NCI-H2227 (cell line): Measurements from ENCODE around the gene IGSF23.
"Not testable (repeated sequence)": the region's sequence is repeated elsewhere in the genome, so short reads cannot be mapped to it uniquely, and the experiment has no call there.

Experiments
- DNase-seq: peaks from one replicate; lab custom pipeline; 2025; ENCODE audit not compliant: unreplicated experiment; lab: John Stamatoyannopoulos, UW

IGSF23 gene

DNA sequence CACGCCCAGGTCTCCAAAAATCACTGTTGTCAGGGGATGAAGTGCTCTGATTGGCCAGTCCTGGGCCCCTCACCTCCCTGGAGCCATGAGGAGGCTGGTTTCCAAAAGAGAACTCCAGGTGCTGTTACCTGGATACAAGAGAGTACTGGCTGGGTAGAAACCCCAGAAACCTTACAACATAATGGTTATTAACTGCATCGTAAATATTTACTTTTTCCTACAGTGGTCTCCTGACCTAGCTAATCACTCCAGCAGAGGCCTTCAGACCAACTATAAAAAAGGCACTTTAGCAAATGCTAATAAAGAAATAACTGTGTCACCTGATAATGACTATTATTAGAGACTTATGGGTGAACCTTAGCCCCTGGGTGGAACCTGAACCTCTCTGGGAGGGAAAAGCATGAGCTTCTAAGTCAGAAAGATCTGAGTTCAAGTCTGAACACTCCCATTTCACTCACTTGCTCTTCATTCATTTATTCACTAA is 1.5 kb upstream of the IGSF23 start:
- DNase-seq: no peak

DNA sequence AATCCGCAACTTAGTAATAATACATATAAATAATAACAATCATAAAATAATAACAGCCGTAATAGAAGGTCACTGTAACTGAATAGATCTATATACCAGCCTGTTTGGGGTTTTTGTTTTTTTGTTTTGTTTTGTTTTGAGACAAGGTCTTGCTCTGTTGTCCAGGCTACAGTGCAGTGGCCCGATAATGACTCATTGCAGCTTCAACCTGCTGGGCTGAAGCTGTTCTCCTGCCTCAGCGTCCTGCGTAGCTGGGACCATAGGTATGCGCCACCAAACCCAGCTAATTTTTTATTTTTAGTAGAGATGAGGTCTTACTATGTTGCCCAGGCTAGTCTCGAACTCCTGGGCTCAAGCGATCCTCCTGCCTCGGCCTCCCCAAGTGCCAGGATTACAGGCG is 950 bp downstream of the IGSF23 start:
- no peak for DNase-seq

DNA sequence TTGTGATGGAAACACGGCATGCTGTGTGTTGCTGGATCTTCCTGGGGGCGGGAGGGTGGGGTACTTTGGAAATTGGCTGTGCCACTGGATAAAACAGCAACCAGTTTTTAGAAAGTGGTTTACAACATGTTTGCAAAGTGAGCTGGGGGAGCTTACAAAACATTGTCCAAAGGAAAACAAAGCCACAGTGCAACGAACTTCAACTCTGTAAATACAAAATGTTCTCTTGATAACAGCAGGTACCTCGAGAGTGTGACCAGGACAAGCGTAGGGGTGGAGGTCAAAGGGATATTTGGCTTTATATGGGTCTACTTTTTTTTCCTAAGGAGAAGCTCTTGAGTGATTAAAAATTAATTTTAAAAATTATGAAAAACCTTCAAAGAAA is 2.5 kb downstream of the IGSF23 start:
- DNase-seq: no peak

DNA sequence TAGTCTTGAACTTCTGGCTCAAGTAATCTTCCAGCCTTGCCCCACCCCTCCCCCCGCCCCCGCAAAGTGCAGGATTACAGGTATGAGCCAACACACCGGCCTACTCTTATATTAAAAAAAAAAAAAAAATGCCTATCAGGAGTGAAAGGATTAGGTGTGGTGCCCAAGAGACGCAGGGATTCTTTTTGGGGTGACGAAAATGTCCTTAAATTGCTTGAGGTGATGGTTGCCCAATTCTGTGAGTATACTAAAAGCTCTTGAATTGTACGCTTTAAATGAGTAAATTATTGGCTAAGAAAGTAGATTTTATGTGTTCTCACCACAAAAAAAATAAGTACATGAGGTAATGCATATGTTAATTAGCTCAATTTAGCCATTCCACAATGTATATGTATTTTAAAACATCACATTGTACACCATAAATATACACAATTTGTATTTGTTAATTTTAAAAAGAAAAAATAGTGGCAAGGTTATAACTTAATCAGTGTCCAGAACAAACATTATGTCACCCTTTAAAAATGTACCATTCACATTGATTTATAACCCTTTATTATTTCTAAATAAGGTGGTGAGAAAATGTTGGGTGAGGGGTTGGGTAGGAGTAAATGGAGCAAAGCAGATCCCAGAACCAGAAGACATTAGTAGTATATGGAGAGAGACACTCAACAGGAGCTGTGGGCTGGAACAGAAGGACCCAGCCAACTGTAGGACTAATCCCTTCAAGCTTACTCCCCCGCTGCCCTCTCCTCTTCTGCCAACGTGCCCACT is 3.9 kb downstream of the IGSF23 start:
- no peak for DNase-seq

DNA sequence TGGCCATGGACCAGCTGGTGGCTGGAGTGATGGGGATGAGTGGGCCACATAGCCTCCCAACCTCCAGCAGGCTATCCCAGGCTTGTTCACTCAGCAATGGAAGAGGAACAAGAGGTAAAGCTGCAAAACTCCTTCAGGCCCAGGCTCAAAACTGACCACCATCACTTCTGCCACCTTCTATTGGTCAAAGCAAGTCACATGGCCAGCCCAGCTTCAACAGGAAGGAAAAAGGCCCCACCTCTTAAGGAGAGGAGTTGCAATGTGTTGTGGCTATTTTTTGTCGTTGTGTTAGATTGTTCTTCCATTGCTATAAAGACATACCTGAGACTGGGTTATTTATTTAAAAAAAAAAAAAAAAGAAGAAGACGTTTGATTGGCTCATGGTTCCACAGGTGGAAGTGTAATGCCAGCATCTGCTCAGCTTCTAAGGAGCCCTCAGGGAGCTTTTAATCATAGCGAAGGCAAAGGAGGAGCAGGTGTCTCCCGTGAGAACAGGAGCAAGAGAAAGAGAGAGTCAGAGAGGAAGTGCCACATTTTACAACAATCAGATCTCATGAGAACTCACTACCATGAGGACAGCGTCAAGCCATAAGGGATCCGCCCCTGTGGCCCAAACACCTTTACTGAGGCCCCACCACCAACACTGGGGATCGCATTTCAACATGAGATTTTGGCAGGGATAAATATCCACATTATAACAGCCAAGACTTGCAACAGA is 5.4 kb downstream of the IGSF23 start:
- no peak for DNase-seq

DNA sequence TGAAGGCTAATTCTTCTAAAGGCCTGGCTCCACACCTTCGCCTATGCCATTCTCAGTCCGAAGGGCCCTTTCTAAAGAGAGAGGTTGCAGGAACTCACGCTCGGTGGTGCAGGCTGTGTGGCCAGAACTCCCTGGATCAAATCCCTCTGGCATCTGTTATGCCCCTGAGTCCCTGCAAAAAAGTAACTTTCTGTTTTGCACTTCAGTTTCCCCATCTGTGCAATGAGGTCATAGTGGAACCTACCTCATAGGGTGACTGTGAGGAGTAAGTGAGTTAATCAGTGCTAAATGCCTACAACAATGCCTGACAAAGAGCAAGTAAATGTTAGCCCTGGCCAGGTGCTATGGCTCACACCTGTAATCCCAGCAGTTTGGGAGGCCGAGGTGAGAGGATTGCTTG is 7.3 kb downstream of the IGSF23 start:
- no peak for DNase-seq

DNA sequence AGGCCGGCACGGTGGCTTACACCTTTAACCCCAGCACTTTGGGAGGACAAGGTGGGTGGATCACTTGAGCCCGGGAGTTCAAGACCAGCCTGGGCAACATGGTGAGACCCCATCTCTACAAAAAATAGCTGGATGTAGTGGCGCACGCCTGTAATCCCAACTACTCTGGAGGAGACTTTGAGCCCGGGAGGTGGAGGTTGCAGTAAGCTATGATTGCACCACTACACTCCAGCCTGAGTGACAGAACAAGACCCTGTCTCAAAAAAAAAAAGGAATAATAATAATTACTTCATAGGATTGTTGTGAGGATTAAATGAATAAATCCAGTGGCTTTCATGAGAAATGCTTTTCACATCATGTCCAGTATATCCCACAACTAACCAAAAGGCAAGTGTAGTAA is 8.0 kb downstream of the IGSF23 start:
- DNase-seq: no peak

DNA sequence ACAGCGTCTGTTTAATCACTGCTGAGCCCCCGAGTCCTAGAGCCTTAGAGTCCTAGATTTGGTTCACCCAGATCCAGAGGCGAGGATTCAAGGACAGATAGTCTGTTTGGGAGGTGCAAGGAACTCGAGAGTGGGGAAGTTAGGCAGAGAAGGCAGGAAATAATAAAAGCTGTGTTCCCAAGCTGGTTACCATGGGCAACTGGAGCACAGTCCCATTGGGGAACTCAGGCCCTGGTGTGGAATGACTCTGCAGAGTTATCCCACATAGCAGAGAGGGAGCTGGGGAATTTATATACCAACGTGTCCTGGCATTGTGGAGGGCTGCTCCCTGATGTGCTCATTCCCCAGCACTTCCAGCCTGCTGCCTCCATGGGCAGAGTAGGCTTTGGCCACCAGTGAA is 9.7 kb downstream of the IGSF23 start:
- DNase-seq: no peak

DNA sequence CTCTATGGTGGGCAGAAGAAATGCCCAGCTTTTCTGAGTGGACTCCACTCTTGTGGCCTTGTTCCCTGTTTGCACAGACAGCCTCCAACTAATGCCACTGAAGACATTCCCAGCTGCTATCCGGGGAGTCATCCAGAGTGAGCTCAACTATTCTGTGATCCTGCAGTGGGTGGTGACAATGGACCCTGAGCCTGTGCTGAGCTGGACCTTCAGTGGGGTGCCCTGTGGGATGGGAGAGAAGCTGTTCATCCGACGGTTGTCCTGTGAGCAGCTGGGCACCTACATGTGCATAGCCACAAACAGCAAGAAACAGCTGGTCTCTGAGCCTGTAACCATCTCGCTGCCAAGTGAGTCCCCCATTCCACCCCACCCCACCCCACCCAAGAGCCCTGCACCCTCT is 10.3 kb downstream of the IGSF23 start:
- DNase-seq: no peak

DNA sequence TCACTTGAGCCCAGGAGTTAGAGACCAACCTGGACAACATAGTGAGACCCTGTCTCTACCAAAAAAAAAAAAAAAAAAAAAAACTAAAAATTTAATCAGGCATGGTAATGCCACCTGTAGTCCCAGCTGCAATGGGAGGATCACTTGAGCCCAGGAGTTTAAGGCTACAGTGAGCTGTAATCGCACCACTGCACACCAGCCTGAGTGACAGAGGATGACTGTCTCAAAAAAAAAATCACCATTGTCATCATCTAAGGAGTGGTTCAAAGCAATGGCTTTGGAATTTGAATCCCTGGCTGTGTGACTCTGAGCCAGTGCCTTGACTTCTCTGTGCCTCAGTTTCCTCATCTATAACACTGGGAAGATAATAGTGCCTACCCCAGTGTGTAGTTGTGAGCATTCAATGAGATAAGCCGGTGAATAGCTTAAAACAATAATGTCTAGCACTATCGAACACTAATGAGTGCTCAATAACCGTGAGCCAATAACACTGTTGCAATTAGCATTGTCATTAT is 11.5 kb downstream of the IGSF23 start:
- no peak for DNase-seq

DNA sequence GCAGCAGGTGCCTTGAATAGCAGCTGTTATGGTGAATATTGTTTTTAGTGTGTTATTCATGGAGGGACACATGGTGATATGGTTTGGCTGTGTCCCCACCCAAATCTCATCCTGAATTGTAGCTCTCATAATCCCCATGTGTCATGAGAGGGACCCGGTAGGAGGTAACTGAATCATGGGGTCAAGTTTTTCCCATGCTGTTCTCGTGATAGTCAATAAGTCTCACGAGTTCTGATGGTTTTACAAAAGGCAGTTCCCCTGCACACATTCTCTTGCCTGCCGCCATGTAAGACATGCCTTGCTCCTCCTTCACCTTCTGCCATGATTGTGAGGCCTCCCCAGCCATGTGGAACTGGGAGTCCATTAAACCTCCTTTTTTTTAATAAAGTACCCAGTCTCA is 12.3 kb downstream of the IGSF23 start:
- DNase-seq: not testable (repeated sequence)

DNA sequence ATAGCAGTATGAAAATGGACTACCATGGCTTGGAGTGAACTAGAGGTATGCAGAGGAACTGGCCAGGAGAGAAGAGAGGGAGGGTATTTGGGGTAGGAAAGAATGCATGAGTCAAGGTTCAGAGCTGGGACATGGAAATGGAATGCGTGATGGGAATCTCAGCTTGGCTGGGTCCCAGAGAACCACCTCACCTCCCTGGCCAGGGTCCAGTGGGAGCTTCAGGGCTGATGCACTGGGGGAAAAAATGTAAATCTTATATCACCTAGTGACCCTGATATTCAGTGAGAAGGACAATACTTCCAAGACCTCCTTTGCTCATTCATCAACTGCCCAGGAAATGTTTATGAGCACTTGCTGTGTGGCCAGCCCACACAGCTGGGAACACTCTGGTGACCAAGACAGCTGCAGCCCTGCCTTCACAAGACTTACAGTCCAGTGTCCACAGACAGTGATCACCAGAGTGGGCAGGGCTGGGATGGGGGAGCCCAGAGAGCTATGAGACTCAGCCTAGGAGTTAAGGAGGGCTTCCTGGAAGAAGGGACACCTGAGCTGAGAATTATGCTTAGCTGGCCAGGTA is 12.8 kb downstream of the IGSF23 start:
- no peak for DNase-seq

DNA sequence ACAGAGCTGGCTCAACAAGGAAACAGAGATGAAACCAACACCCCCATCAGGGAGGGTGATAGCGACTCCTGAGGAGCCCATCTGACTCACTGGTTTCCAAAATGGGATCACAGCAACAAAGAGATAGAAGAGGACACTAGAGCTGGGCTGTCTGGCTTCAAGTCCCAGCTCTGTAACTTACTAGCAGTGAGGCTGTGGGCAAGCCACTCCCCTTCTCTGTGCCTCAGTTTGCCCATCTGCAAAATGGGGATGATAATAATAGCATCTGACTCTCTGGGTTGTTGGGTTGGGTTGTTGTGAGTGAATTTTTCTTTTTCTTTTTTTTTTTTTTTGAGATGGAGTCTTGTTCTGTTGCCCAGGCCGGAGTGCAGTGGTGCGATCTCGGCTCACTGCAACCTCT is 14.3 kb downstream of the IGSF23 start:
- no peak for DNase-seq

DNA sequence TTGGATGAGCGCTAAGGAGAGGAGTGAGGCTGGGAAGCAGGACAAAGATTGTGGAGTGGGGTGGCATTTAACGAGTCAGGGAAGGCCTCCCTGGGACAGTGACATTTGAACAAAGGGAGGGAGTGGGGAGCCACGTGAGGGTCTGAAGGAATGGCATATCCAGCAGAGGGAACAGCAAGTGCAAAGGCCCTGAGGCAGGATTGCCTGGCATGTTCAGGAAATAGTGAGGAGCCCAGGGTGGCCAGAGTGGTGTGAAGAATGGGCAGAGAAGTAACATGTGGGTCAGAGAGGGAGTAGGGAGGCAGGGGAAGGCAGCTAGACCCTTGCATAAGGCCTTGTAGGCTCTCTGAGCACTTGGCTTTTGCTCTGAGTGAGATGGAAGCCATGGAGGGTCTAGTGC is 15.4 kb downstream of the IGSF23 start:
- DNase-seq: no peak

DNA sequence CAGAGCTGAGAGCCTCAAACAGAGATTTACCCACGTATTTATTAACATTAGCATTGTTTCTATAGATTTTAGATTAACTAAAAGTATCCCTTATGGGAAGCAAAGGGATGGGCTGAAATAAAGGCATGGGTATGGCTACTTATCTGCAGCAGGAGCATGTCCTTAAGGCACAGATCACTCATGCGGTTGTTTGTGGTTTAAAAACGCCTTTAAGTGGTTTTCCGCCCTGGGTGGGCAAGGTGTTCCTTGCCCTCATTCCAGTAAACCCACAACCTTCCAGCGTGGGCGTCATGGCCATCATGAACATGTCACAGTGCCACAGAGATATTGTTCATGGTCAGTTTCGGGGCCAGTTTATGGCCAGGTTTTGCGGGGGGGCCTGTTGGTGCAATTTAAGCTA is 18.2 kb downstream of the IGSF23 start:
- not testable (repeated sequence) for DNase-seq

DNA sequence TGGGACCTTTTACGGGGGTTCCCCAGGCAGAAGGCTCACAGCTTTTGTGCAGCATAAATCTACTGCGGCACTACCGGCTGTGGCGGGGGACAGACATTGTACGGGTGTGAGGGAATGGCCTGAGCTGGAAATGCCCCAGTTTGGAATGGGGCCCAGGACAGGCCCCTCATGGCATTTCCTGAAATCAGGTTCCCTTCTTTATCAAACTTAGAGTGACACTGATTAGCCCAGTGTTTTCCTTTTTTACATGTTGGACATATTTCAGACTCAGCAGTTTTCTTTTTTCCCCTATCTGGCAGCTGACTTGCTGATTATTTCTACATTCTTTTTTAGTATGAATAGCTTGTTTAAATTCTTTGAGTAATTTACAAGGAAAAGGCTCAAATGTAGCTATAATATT is 20.7 kb downstream of the IGSF23 start:
- not testable (repeated sequence) for DNase-seq

DNA sequence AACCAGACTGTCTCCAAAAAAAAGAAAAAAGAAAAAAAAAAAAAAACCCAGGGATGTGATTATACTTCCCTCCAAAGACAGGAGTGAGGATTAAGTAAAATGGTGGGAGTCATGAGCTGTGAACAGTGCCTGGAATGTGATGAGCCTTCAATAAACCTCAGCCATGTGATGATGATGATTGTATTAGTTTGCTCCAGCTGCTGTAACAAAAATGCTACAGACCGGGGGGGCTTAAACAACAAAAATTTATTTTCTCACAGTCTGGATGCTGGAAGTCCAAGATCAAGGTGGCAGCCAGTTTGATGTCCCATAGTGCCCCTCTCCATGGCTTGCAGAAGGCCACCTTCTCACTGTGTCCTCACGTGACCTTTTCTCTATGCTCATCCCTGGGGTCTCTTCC is 21.4 kb downstream of the IGSF23 start:
- no peak for DNase-seq

DNA sequence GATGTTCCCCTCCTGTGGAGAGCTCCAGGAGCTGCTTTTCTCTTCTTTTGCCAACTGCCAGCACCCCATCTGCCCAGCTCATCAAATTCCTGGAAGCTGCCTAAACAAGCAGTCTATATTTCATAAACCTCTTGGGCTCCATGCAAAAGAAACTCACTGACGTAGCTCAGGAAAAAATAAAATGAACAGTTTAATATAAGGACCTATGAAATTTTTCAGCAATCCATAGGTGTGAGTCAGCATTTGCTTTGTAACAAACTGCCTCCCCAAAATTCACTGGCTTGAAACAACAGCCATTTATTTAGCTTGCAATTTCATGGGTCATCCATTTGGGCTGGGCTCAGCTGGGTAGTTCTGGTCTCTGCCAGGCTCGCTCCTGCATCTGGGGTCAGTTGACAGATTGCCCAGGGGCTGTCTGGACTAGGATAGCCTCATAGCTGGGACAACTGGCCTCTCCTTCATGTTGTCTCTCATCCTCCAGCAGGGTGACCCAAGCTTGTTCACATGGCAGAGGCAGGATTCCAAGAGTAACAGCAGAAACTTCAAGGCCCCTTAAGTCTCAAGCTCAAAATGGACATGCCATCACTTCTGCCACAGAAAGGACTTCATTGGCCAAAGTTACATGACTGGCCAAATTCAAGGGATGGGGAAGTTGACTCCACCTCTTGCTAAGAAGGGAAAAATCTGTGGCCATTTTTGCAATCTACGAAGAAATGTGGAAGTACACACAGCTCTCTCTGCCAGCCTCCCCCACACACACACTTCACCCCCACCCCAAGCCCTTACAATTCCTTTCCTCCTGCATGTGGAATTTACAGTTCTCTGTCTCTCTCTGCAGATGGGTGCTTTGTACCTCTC is 22.4 kb downstream of the IGSF23 start:
- DNase-seq: no peak

DNA sequence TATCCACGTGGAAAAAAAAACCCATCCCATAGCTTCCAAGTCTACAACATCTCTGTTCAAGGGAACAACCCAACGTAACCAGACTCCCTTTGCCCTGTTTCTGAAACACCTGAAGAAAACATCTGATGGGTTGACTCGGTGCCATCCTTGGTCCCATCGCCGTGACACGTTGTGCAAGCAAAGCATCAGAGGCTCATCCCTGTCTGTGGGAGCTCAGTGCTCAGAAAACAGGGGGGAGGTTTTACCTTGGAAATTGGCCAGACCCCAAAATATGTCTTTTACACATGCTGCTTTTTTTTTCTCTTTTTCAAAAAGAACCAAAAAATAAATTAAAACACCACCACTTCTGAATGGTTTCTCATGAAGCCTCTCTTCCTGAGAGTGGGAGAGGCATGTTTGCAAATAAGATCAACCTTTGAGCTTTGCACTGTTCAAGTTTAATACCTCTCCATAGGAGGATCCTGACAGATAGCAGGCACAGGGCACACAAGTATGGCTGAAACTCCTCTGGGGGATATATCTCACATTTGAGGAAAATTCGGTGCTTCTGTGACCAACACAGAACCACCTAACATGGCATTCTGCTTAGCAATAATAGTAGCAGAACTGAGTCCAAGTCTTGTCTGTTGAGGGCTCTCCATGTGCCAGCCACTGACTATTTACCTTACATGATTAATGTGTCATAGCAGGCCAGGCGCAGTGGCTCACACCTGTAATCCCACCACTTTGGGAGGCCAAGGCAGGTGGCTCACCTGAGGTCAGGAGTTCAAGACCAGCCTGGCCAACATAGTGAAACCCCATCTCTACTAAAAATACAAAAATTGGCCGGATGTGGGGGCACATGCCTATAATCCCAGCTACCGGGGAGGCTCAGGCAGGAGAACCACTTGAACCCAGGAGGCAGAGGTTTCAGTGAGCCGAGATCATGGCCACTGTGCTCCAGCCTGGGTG is 23.4 kb downstream of the IGSF23 start:
- DNase-seq: no peak

DNA sequence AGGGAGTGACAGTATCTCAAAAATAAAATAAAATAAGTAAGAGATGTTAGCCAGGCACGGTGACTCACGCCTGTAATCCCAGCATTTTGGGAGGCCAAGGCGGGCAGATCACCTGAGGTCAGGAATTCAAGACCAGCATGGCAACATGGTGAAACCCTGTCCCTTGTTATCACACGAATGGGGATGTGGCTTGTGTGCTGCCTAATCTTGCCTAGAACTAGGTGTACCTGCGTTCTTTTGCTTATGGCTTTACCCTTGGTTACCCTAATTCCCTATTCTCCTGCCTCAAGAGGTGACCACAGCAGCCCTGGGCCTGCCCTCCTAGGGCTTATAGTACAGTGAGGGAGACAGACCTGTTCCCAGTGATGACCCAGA is 24.0 kb downstream of the IGSF23 start:
- no peak for DNase-seq
